ENCODE measurements around the gene PEDS1.
"Not testable (repeated sequence)": the region's sequence is repeated elsewhere in the genome, so short reads cannot be mapped to it uniquely, and the experiment has no call there.

Gene PEDS1

GRCh38 chr20:50111120-50111828 is 42.2 kb downstream of the PEDS1 start:
- DNase-seq: no peak

- DNase-seq: peak; percentile 45
These were observed 43.1 kb downstream of the PEDS1 start for GRCh38 chr20:50110141-50111047.

GRCh38 chr20:50108556-50109235 is 44.8 kb downstream of the PEDS1 start:
- DNase-seq: peak; percentile 29

- no peak for DNase-seq
These were observed 45.7 kb downstream of the PEDS1 start for GRCh38 chr20:50107796-50108331.

- no peak for DNase-seq
These were observed 46.4 kb downstream of the PEDS1 start for GRCh38 chr20:50107086-50107660.

GRCh38 chr20:50106669-50107068 is 46.9 kb downstream of the PEDS1 start:
- not testable (repeated sequence) for DNase-seq

Measured in DMS53 (cell line).